ENCODE measurements around the gene CCDC121. TPM values are rescaled to one million over a fixed set of nuclear protein-coding genes. Genes with fewer than 3 reads are reported as not detected.

Gene CCDC121
- total RNA-seq, result under 1 TPM in 1 of 2 donors, not detected in 1; 0.36 TPM

GRCh38 chr2:27628767-27629709 is at the start of gene CCDC121, which contains the start of gene GPN1:
Gene CCDC121, minus strand, starts transcription at chr2:27629012. Its CDS starts 1,213 bp downstream, at chr2:27627799.
Gene GPN1, plus strand, starts transcription at chr2:27629050. Its CDS starts 9 bp downstream, at chr2:27629059.
- peaks cover 14% of the 10 kb centered on the region for H3K36me3 Mint-ChIP-seq
- peak; percentile 100 for ATAC-seq
- H3K9me3 Mint-ChIP-seq, result no peaks in the 10 kb centered on the region
- no peaks in the 10 kb centered on the region for H3K27me3 Mint-ChIP-seq
- DNase-seq (ENCODE audit: low spot score), result peak; percentile 97
- peaks cover 12 to 16% of the 10 kb centered on the region in 2 donors for H3K4me1 Mint-ChIP-seq (ENCODE audit: low read depth in 2 of 2)
- no peak within 1 kb of the TSS for H3K27ac Mint-ChIP-seq
- no peak within 1 kb of the TSS for H3K4me3 Mint-ChIP-seq

- Mint-ChIP-seq H3K36me3 (peaks cover 38% of the 10 kb centered on the region), H3K27me3 (no peaks in the 10 kb centered on the region), H3K27ac (no peak overlapping the region), H3K4me3 (no peak overlapping the region), H3K4me1 (ENCODE audit: low read depth in 2 of 2) (peaks cover 0 to 7% of the 10 kb centered on the region in 2 donors), H3K9me3 (no peaks in the 10 kb centered on the region)
- DNase-seq (ENCODE audit: low spot score), result no peak
- no peak for ATAC-seq
Observed at GRCh38 chr2:27672723-27673486, 44.1 kb upstream of the CCDC121 start.

- no peak for DNase-seq (ENCODE audit: low spot score)
- Mint-ChIP-seq H3K9me3 (no peaks in the 10 kb centered on the region), H3K27ac (no peak overlapping the region), H3K4me1 (ENCODE audit: low read depth in 2 of 2) (peaks cover 0 to 12% of the 10 kb centered on the region in 2 donors), H3K36me3 (peaks cover 32% of the 10 kb centered on the region), H3K27me3 (no peaks in the 10 kb centered on the region), H3K4me3 (no peak overlapping the region)
- ATAC-seq, result no peak
Observed at GRCh38 chr2:27671235-27671634, 42.4 kb upstream of the CCDC121 start.

GRCh38 chr2:27667446-27667845 is 38.6 kb upstream of the CCDC121 start:
- no peak overlapping the region for H3K27ac Mint-ChIP-seq
- peaks cover 18% of the 10 kb centered on the region for H3K36me3 Mint-ChIP-seq
- H3K4me3 Mint-ChIP-seq, result no peak overlapping the region
- no peak for ATAC-seq
- H3K9me3 Mint-ChIP-seq, result no peaks in the 10 kb centered on the region
- DNase-seq (ENCODE audit: low spot score), result no peak
- H3K27me3 Mint-ChIP-seq, result no peaks in the 10 kb centered on the region
- peaks cover 20 to 30% of the 10 kb centered on the region in 2 donors for H3K4me1 Mint-ChIP-seq (ENCODE audit: low read depth in 2 of 2)

GRCh38 chr2:27664622-27665363 is 36.0 kb upstream of the CCDC121 start:
- Mint-ChIP-seq H3K4me3 (peak overlapping the region; percentile 97), H3K27me3 (no peaks in the 10 kb centered on the region), H3K27ac (peak overlapping the region; percentile 98 to 99), H3K4me1 (ENCODE audit: low read depth in 2 of 2) (peaks cover 37 to 39% of the 10 kb centered on the region in 2 donors), H3K9me3 (no peaks in the 10 kb centered on the region), H3K36me3 (peaks cover 23% of the 10 kb centered on the region)
- DNase-seq (ENCODE audit: low spot score) (no peak), ATAC-seq (no peak)

GRCh38 chr2:27664154-27664574 is 35.4 kb upstream of the CCDC121 start:
- DNase-seq (ENCODE audit: low spot score), result no peak

GRCh38 chr2:27663285-27664153 is 34.7 kb upstream of the CCDC121 start, which contains the start of the genes SLC4A1AP and SUPT7L:
Gene SLC4A1AP, plus strand, starts transcription at chr2:27663889. Its CDS starts 26 bp downstream, at chr2:27663915.
Gene SUPT7L, minus strand, starts transcription at chr2:27663614. Its CDS starts 1,422 bp downstream, at chr2:27662192.
- Mint-ChIP-seq H3K36me3 (peaks cover 22% of the 10 kb centered on the region), H3K4me1 (ENCODE audit: low read depth in 2 of 2) (peaks cover 41 to 44% of the 10 kb centered on the region in 2 donors), H3K27ac (peak within 1 kb of the TSS; percentile 98 to 99), H3K27me3 (no peaks in the 10 kb centered on the region), H3K9me3 (no peaks in the 10 kb centered on the region), H3K4me3 (peak within 1 kb of the TSS; percentile 97)
- ATAC-seq (peak; percentile 87 to 91), DNase-seq (ENCODE audit: low spot score) (peak; percentile 80)

More at GRCh38 chr2:27664154-27664574, 35.4 kb upstream of the CCDC121 start:
- H3K4me3 Mint-ChIP-seq, result peak overlapping the region; percentile 97
- peak; percentile 20 to 36 for ATAC-seq
- peak overlapping the region; percentile 98 to 99 for H3K27ac Mint-ChIP-seq
- no peaks in the 10 kb centered on the region for H3K9me3 Mint-ChIP-seq
- no peaks in the 10 kb centered on the region for H3K27me3 Mint-ChIP-seq
- H3K4me1 Mint-ChIP-seq (ENCODE audit: low read depth in 2 of 2), result peaks cover 41 to 44% of the 10 kb centered on the region in 2 donors
- H3K36me3 Mint-ChIP-seq, result peaks cover 26% of the 10 kb centered on the region

GRCh38 chr2:27661371-27661770 is 32.6 kb upstream of the CCDC121 start:
- peaks cover 37 to 44% of the 10 kb centered on the region in 2 donors for H3K4me1 Mint-ChIP-seq (ENCODE audit: low read depth in 2 of 2)
- H3K36me3 Mint-ChIP-seq, result peaks cover 26% of the 10 kb centered on the region
- peak overlapping the region; percentile 97 for H3K4me3 Mint-ChIP-seq
- no peak overlapping the region for H3K27ac Mint-ChIP-seq
- H3K9me3 Mint-ChIP-seq, result no peaks in the 10 kb centered on the region
- DNase-seq (ENCODE audit: low spot score), result no peak
- no peaks in the 10 kb centered on the region for H3K27me3 Mint-ChIP-seq
- no peak for ATAC-seq

- Mint-ChIP-seq H3K4me1 (ENCODE audit: low read depth in 2 of 2) (peaks cover 12 to 15% of the 10 kb centered on the region in 2 donors), H3K36me3 (peaks cover 36% of the 10 kb centered on the region), H3K27ac (peak overlapping the region in 1 of 2 donors; percentile 32), H3K9me3 (no peaks in the 10 kb centered on the region), H3K4me3 (no peak overlapping the region), H3K27me3 (no peaks in the 10 kb centered on the region)
- DNase-seq (ENCODE audit: low spot score) (no peak), ATAC-seq (no peak)
Observed at GRCh38 chr2:27655155-27655951, 26.5 kb upstream of the CCDC121 start.

- Mint-ChIP-seq H3K9me3 (no peaks in the 10 kb centered on the region), H3K4me1 (ENCODE audit: low read depth in 2 of 2) (peaks cover 5 to 9% of the 10 kb centered on the region in 2 donors), H3K4me3 (no peak overlapping the region), H3K27me3 (no peaks in the 10 kb centered on the region), H3K36me3 (peaks cover 39% of the 10 kb centered on the region), H3K27ac (peak overlapping the region in 1 of 2 donors; percentile 8)
- no peak for ATAC-seq
- DNase-seq (ENCODE audit: low spot score), result no peak
Observed at GRCh38 chr2:27653397-27653796, 24.6 kb upstream of the CCDC121 start.

GRCh38 chr2:27652790-27653189 is 24.0 kb upstream of the CCDC121 start:
- H3K4me1 Mint-ChIP-seq (ENCODE audit: low read depth in 2 of 2), result peaks cover 5 to 9% of the 10 kb centered on the region in 2 donors
- ATAC-seq (no peak), DNase-seq (ENCODE audit: low spot score) (no peak)
- no peaks in the 10 kb centered on the region for H3K9me3 Mint-ChIP-seq
- peaks cover 39% of the 10 kb centered on the region for H3K36me3 Mint-ChIP-seq
- H3K27ac Mint-ChIP-seq, result no peak overlapping the region
- no peaks in the 10 kb centered on the region for H3K27me3 Mint-ChIP-seq
- no peak overlapping the region for H3K4me3 Mint-ChIP-seq

GRCh38 chr2:27652341-27652740 is 23.5 kb upstream of the CCDC121 start:
- H3K9me3 Mint-ChIP-seq, result no peaks in the 10 kb centered on the region
- no peak for DNase-seq (ENCODE audit: low spot score)
- peaks cover 6 to 9% of the 10 kb centered on the region in 2 donors for H3K4me1 Mint-ChIP-seq (ENCODE audit: low read depth in 2 of 2)
- no peak for ATAC-seq
- H3K27ac Mint-ChIP-seq, result no peak overlapping the region
- peaks cover 39% of the 10 kb centered on the region for H3K36me3 Mint-ChIP-seq
- H3K27me3 Mint-ChIP-seq, result no peaks in the 10 kb centered on the region
- no peak overlapping the region for H3K4me3 Mint-ChIP-seq

Data from natural killer cell treated with Interleukin-12 subunit alpha and Interleukin-12 subunit beta and Interleukin-15 and Interleukin-18, amount 100 ng/mL, for 72 hours (primary cell).